Heart left ventricle (tissue), 13 donors: Measurements from ENCODE around the gene VCX2.

ENCODE experiments used
- POLR2A ChIP-seq, 2 donors: fragments of 450-650 bp; IDR thresholded peaks; one replicate each; pipeline ENCODE4 v1.6.1; 2017; ENCODE audit warnings: antibody characterized with exemption in 2 of 2, mild to moderate bottlenecking in 2 of 2, moderate library complexity in 2 of 2
- TF ChIP-seq, protein P1 (sequence below), 12 donors: fragments of 200-600 bp; sonication (generic) in 4 of 12; IDR thresholded peaks; one replicate each; pipeline versions ENCODE4 v1.5.0 to v1.8.0; 2018 to 2022; ENCODE audit warnings: antibody characterized with exemption in 12 of 12, mild to moderate bottlenecking in 5 of 12
- donor health status: ischemic (EF 13 %, LVEDD 7.1; RV severe dilation, severe dysfunction).
- donor health status: DM: no; HTN: yes; CAD: no.
- donor health status: DM: no; HTN: no; CAD: no.
- donor health status: ischemic (EF 25% LVEDD 6.9; RV normal size, moderate dysfunction).
- donor health status: ischemic (EF 25% LVEDD 5.7; RV mildly dilated, moderate dysfunction).
- donor health status: ischemic (EF 35%, LVEDD 5.7; RV mildly dilated, moderate dysfunction).
- donor health status: nonischemic (EF 11% LVEDD 7.7; RV severe dilation, severe dysfunction).
- donor health status: DM: yes; HTN: yes; CAD: no.
- donor health status: PGD.
- donor health status: ischemic (EF 29% LVEDD 5.4; RV normal size, mild dysfunction).
- donor health status: nonischemic (EF 23%, LVEDD 6.1; RV moderate dilation, normal function).

DNA sequence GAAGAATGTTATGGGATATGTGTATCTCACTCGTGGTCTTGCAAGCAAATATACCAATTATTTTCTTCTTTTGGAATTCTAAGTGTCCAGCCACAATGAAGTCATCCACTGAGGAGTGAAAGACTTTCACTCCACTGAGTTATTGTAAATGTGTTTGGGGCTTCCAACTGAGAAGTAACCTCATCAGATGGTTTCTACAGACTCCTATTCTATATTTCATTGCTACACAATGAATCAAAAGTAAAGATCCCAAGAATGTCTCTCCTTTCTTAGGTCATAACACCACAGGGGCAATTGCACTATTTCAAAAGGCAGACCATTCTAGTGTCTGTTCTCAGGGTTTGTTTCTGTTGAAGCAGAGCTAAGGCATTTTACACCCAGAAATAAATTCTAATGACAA, 12.3 kb upstream of the VCX2 start:
- TF ChIP-seq, protein P1, sequence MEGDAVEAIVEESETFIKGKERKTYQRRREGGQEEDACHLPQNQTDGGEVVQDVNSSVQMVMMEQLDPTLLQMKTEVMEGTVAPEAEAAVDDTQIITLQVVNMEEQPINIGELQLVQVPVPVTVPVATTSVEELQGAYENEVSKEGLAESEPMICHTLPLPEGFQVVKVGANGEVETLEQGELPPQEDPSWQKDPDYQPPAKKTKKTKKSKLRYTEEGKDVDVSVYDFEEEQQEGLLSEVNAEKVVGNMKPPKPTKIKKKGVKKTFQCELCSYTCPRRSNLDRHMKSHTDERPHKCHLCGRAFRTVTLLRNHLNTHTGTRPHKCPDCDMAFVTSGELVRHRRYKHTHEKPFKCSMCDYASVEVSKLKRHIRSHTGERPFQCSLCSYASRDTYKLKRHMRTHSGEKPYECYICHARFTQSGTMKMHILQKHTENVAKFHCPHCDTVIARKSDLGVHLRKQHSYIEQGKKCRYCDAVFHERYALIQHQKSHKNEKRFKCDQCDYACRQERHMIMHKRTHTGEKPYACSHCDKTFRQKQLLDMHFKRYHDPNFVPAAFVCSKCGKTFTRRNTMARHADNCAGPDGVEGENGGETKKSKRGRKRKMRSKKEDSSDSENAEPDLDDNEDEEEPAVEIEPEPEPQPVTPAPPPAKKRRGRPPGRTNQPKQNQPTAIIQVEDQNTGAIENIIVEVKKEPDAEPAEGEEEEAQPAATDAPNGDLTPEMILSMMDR (IDR thresholded peaks at IDR 0.05), result no peak
- TF ChIP-seq POLR2A (IDR thresholded peaks at IDR 0.05), result no peak
